ENCODE measurements around the gene FGFR3. TPM values are rescaled to one million over a fixed set of nuclear protein-coding genes. Genes with fewer than 3 reads are reported as not detected.

Gene FGFR3
- polyA plus RNA-seq, 1 donor, result 1.2 TPM

GRCh38 chr4:1756893-1757779, 36.0 kb upstream of the FGFR3 start:
- DNase-seq (ENCODE audit: low read depth), result no peak

- no peak for DNase-seq (ENCODE audit: low read depth)
These were observed 35.3 kb upstream of the FGFR3 start for GRCh38 chr4:1757836-1758235.

GRCh38 chr4:1758306-1759121, 34.6 kb upstream of the FGFR3 start:
- no peak for DNase-seq (ENCODE audit: low read depth)

DNA sequence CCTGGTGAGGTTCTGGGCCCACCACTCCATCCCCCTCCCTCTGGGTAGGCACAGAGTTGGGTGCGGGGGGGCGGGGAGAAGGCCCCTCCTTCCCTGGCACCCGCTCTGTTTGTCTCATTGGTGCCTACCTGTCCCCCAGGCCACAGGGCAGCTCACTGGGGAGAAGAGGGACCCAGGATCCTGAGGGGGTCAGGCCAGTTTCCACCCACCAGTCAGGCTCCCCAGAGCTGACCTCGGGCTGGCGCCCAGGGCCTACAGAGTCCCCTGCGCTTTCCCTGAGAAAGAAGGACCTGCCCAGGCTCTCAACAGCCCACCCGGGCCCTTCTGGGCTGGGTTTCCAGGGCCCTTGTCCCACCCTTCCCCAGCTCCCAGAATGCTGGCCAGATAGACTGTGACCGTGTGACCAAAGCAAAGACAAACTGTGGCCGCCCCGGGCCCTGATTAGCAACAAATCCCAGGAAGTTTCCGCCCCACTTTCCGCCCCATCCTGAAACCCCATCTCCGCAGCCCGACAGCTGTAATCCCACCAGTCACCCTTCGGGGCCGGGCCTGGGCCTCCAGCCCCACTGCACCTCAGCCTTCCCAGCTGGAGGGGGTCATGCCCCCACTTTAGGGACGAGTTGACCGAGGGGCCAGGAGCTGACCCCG, 33.8 kb upstream of the FGFR3 start:
- DNase-seq (ENCODE audit: low read depth), result no peak

- no peak for DNase-seq (ENCODE audit: low read depth)
These were observed 33.3 kb upstream of the FGFR3 start for GRCh38 chr4:1759818-1760223.

DNA sequence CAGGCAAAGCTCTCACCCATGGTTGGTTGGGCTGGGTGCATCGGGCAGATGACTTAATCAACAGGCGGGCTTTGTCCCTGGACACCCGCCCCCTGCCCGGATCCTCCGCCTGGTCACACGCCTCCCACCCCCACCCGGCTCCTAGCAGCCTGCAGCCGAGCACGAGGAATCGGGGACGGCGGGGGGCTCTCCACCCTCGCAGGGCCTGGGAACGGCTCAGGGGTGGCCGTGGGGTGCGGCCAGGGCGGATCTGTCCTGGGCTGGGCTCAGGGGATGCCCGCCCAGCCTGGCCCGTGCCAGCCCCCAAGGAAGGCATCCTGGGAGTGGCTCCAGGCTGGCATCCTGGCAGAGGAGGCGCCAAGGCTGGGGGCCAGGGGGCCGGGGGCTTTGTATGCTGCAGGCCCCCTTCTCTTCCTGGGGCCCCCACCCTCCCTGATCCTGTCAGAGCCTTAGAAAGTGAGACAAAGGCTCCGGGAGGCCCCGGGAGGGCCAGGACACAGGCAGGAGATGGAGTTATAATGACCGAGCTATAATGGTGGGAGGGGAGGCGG, 32.5 kb upstream of the FGFR3 start:
- DNase-seq (ENCODE audit: low read depth), result no peak

GRCh38 chr4:1761130-1761689, 31.9 kb upstream of the FGFR3 start:
- DNase-seq (ENCODE audit: low read depth), result no peak

GRCh38 chr4:1762264-1763010, 30.7 kb upstream of the FGFR3 start:
- DNase-seq (ENCODE audit: low read depth), result no peak

GRCh38 chr4:1763070-1763549, 30.0 kb upstream of the FGFR3 start:
- DNase-seq (ENCODE audit: low read depth), result no peak

DNA sequence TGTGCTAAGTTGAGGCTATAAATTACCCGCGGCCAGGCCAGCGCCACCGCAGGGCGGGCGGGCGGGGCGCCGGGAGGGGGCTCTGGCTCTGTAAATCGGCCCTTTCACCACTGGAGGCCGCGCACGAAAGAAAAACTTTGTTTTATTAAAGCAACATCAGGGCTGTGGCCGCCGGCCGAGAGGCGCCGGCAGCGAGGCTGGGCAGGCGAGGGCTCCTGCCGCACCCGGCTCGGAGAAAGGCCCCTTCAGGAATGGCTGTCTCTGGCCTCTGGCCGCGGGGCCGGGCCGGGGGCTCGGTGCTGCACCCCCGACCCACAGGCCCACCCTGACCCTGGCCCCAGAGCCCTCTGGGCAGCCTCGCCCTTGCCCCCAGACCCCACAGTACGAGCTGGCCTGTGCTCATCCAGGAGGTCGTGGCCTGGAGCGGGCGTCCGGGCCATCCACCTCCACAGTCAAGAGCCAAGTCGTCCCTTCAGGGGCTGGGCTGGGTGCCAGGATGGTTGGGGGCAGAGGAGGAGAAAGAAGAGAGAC, 29.5 kb upstream of the FGFR3 start:
- DNase-seq (ENCODE audit: low read depth), result no peak

GRCh38 chr4:1764670-1765069, 28.4 kb upstream of the FGFR3 start:
- DNase-seq (ENCODE audit: low read depth), result no peak

GRCh38 chr4:1765409-1766072, 27.6 kb upstream of the FGFR3 start:
- no peak for DNase-seq (ENCODE audit: low read depth)

DNA sequence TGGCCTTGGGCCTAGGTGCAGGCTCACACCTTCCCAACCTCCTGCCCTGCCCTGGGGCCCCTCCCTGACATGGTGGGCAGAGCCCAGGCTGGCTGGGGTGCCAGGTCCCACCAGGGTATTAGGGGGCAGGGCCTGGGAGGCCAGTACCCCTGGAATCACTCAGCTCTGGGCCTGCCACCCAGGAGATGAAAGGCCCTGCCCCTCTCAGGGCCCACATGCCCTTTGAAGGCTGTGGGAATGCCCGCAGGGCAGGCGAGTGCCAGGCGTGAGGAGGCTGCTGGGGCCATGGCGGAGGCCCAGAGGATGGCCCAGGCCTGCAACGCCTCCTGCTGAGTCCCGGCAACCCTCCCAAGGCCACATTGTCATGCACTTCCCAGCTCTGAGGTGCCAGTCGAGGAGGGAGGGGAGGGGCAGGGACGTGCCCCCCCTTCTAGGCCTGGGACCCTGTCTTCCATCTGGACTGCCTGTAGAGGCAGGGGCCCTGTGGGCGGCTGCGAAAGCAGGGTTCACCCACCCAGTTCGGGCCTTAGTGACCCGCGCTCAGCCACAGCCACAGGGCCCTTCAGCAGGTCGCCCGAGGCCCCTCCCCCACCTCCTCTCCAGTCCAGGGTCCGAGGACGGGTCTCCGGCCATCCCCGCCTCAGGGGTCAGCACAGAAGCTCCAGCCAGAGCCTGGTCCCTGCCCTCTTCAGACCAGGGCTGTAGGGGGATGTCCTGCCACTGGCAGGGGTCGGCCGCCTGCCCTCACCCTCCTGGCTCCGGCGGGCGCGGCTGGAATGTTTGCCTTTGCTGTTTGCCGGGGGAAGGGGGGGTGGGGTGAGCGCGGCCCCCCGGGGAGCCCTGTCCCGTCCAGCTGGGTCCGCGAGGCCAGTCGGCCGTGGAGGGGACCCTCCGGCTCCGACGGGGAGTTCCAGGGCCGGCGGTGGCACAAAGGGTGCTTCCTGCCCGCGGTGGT, 26.7 kb upstream of the FGFR3 start:
- DNase-seq (ENCODE audit: low read depth), result no peak

- DNase-seq (ENCODE audit: low read depth), result no peak
These were observed 25.9 kb upstream of the FGFR3 start for GRCh38 chr4:1767061-1767769.

DNA sequence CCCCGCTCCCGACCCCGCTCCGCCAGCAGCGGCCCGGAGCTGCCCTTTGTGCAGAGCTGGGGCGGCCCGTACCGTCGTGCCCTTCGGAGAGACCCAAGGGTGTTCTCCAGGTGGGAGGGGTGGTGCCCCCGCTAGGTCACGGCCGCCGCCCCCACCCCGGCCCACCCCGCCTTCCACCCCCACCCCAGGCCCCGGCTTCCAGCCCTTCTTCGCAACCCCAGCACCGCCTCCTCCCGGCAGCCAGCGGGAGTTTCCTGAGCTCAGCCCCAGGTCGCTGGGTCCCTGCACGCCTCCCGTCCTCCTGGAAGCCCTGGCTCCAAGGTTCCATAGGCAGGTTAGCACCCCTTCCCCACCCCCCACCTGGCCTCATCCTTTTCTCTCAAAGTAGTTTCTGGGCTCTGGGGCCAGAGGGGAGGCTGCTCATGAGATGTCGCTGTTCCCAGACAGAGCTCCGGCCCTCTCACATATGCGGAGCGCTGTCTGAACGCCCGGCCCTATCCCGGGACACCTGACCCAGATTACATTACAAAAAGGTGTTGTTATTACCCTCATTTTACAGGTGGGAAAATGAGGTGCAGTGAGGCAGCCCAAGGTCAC, 25.2 kb upstream of the FGFR3 start:
- no peak for DNase-seq (ENCODE audit: low read depth)

GRCh38 chr4:1768367-1769034, 24.6 kb upstream of the FGFR3 start:
- DNase-seq (ENCODE audit: low read depth), result no peak

DNA sequence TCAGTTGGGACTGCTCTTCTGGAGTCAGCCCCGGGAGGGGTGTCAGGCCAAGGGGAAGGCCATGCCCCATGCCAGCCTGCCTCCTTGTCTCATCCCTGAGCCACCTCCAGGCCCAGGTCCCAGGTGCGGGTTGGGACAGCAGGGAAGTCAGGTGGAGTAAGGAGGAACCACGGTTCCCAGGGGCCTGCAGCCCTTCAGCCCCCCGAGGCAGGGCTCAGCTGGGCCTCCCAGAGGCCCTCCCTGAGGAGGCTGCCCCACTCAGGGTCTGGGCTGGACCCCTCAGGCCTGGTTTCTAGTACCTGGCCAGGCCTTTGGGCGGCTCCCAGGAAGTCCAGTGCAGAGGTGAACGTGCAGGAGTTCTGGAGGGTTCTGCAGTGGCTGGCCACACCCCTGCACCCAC, 23.4 kb upstream of the FGFR3 start:
- DNase-seq (ENCODE audit: low read depth), result no peak

Data from forelimb muscle (tissue), 1 donor.